ENCODE data around the gene MSRB3. TPM values are rescaled to one million over a fixed set of nuclear protein-coding genes. Genes with fewer than 3 reads are reported as not detected.
A peak's percentile ranks its signal among the peaks of the same experiment; 100 is the strongest.
"Not testable (repeated sequence)": the region's sequence is repeated elsewhere in the genome, so short reads cannot be mapped to it uniquely, and the experiment has no call there.

The MSRB3 gene
- total RNA-seq, 1 experiment from 2014 or later, result 40.8 TPM

GRCh38 chr12:65287426-65287825, 8.9 kb downstream of the MSRB3 start:
- DNase-seq (ENCODE audit: low read depth), result no peak

DNA sequence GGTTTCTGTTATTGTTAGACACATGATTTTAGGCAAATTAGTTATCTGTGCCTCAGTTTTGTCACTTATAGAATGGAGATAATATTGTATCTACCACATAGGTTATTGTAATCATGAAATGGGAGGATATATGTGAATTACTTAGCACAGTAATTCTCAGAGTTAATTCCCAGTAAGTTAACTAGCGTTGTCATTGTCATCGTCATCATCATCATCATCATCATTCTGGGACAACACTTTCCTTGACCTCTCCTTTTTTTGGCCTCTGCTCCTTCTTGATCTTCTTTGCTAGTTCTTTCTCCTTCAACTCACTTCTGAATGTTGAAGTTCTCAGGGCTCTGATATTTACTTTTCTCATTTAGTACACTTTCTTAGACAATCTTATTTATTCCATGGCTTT, 13.8 kb downstream of the MSRB3 start:
- DNase-seq (ENCODE audit: low read depth), result no peak

DNA sequence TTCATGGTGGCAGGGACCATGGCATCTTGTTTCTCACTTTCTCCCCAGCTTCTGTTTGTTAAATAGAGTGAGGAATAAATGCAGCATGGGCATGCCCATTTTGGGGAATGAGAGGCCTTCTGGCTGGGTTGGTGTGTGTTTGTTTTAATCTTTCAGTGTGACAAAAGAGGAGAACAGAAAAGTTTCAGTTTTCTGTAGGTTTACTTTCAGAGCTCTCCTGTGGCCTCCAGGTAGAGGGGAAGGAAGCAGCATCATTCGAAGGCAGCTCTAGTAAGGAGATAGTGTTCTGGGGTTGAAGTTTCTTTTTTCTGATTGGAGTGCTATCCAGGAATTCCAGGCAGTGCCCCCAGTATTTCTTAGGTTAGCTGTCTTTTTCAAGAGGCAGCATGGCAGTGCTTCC, 15.3 kb downstream of the MSRB3 start:
- DNase-seq (ENCODE audit: low read depth), result no peak

- DNase-seq (ENCODE audit: low read depth), result peak; percentile 19
These were observed 16.3 kb downstream of the MSRB3 start for GRCh38 chr12:65294641-65295262.

DNA sequence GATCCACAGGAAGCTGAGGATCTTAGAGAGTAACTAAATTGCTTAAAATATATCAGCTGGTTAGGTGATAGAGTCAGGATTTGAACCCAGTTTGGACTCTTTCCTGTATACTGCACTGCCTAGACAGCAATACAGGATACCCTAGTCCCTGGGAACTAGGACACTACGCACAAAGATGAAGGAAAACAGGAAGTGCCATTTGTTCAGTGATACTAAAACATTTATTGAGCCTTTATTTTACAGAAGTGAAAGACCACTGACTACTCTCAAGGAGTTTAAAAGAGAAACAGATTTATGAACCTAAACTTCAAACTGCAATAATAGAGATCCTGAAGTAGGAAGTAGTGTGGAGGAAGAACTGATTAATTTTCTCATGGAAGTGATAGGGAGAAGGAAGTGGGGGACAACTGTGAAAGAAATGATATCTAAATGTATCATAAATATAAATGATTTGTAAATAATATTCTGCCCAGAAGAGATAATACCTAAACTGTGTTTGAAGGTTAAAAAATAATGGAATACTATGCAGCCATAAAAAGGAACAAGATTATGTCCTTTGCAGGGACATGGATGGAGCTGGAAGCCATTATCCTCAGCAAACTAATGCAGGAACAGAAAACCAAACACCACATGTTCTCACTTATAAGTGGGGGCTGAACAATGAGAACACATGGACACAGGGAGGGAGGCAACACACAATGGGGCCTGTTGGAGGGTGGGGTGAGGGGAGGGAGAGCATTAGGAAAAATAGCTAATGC, 18.2 kb downstream of the MSRB3 start:
- no peak for DNase-seq (ENCODE audit: low read depth)

GRCh38 chr12:65300097-65300496, 21.6 kb downstream of the MSRB3 start:
- DNase-seq (ENCODE audit: low read depth), result no peak

GRCh38 chr12:65300679-65301349, 22.3 kb downstream of the MSRB3 start:
- DNase-seq (ENCODE audit: low read depth), result peak; percentile 34

DNA sequence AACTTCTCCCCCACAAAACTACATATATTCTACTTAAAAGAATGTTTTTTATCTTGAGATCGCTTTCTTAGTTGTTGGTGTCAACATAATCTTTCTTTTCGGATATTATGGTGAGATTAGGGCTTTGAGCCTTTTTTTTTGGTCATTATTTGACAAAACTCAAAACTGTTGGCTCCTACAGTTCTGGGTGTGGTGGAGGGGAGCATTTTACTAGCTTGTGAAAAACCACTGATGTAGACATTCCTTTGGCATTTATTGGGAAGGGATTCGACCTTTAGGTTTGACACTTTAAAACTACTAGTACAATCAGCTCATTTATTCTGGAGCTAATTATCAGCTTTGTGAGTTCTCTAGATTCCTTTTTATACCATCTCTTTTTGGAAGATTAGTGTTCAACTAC, 24.4 kb downstream of the MSRB3 start:
- DNase-seq (ENCODE audit: low read depth), result no peak

DNA sequence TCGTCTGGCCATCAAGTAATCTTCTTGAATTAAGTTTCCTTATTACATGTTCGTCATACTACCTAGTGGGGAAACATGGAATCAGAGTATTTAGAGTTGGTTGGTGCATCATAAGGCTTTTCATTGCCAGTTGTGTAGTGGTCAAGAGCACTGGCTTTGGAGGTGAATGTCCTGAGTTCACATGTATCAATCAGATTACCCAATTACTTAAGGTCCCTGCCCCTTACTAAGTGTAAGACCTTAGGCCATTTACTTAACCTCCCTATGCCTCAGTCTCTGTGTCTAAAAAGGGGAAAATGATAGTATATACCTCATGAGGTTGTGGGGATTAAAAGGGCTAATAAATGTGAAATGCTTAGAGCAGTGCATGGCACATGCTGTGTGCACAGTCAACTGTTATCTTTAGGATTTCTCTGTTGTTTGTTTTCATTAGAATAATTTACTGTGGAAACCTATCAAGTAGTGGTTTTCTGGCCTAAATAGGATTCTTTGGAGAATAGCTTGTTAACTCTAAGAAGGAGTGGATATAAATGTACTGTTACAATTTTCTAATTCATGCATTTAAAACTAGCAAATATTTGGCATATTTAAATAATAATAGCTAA, 27.0 kb downstream of the MSRB3 start:
- no peak for DNase-seq (ENCODE audit: low read depth)

- DNase-seq (ENCODE audit: low read depth), result peak; percentile 63
These were observed 28.1 kb downstream of the MSRB3 start for GRCh38 chr12:65306366-65307168.

- no peak for DNase-seq (ENCODE audit: low read depth)
These were observed 28.7 kb downstream of the MSRB3 start for GRCh38 chr12:65307169-65307501.

DNA sequence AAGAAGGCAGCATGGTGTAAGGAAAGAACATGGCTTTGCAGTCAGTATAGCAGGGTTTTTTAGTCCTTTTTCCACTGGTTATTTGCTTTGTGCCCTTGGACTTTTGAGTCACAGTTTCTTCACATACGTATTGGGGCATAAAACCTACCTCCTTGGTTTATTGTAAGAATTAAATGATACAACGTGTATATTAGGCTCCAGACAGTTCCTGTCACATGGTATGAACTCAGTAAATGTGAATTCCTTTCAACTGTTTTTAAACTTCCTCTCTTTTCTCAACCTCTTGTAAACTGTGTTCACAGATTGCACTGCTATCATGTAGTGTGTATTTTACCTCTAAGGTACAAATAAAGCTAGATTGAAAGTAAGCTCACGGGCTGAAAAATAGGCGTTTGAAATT, 29.5 kb downstream of the MSRB3 start:
- no peak for DNase-seq (ENCODE audit: low read depth)

GRCh38 chr12:65308601-65309071, 30.2 kb downstream of the MSRB3 start:
- DNase-seq (ENCODE audit: low read depth), result no peak

GRCh38 chr12:65311260-65311659, 32.8 kb downstream of the MSRB3 start:
- no peak for DNase-seq (ENCODE audit: low read depth)

GRCh38 chr12:65313719-65314317, 35.3 kb downstream of the MSRB3 start:
- peak; percentile 49 for DNase-seq (ENCODE audit: low read depth)

- not testable (repeated sequence) for DNase-seq (ENCODE audit: low read depth)
These were observed 36.8 kb downstream of the MSRB3 start for GRCh38 chr12:65315238-65315637.

- no peak for DNase-seq (ENCODE audit: low read depth)
These were observed 39.8 kb downstream of the MSRB3 start for GRCh38 chr12:65318186-65318685.

DNA sequence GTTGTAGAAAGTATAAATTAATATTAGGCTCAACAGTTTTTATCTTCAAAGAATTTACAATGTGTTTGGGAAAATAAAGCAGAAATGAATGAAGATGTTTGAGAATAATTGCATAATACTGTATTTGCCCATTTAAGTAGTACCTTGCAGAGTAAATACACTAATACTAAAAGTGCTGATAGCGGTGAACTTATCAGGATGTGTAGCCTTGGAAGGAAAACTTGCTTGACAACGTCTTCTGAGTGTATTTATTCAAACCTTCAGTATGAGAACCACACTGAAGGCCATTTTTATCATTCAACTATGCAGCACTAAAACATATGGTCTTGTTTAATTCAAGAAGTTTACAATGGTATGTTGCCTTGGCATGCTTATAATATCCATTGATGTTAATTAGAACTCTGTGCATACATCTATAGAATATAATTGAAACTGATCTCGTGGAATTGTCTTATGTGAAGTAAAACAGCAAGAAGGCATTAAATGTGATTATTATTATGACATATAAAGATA, 41.3 kb downstream of the MSRB3 start:
- DNase-seq (ENCODE audit: low read depth), result no peak

- DNase-seq (ENCODE audit: low read depth), result no peak
These were observed 44.6 kb downstream of the MSRB3 start for GRCh38 chr12:65323070-65323469.

- no peak for DNase-seq (ENCODE audit: low read depth)
These were observed 45.6 kb downstream of the MSRB3 start for GRCh38 chr12:65324056-65324455.

GRCh38 chr12:65324551-65324950, 46.1 kb downstream of the MSRB3 start:
- no peak for DNase-seq (ENCODE audit: low read depth)
